K562 (cell line): ENCODE measurements around the gene NOTO. TPM values are rescaled to one million over a fixed set of nuclear protein-coding genes. Genes with fewer than 3 reads are reported as not detected.

Experiments
- CREB3 ChIP-seq: fragments of 450-650 bp; conservative IDR thresholded peaks from 2 replicates; pipeline ENCODE4 v1.6.1; 2016; ENCODE audit warnings: missing genetic modification characterization, low read depth, mild to moderate bottlenecking, missing compliant biosample characterization, moderate library complexity
- EGR1 ChIP-seq: fragments of 450-650 bp; conservative IDR thresholded peaks from 2 replicates; pipeline ENCODE4 v1.6.1; 2017; ENCODE audit warnings: mild to moderate bottlenecking
- GATAD2B ChIP-seq: fragments of 450-650 bp; IDR thresholded peaks from 2 replicates; pipeline ENCODE4 v1.6.1; 2017; ENCODE audit warnings: mild to moderate bottlenecking, borderline replicate concordance
- HSF4 ChIP-seq: fragments of 250-450 bp; sonication (Bioruptor Pico); IDR thresholded peaks from 2 replicates; pipeline ENCODE4 v2.1.2; 2022; ENCODE audit warnings: mild to moderate bottlenecking, moderate library complexity, borderline replicate concordance
- L3MBTL2 ChIP-seq: fragments of 450-650 bp; IDR thresholded peaks from 2 replicates; pipeline ENCODE4 v1.6.1; 2016; ENCODE audit warnings: mild to moderate bottlenecking, moderate library complexity
- MAZ ChIP-seq, 2 experiments: fragments of 450-650 bp in 1 of 2; sonication (generic) in 1 of 2; formaldehyde crosslinking; IDR thresholded peaks in 1 of 2; conservative IDR thresholded peaks in 1 of 2; 2 replicates each; pipeline versions ENCODE4 v1.4.0 to v1.5.0; 2020; ENCODE audit warnings: mild to moderate bottlenecking in 1 of 2, missing genetic modification reagents in 1 of 2
- RNF2 ChIP-seq: sonication (generic); IDR thresholded peaks from 2 replicates; pipeline ENCODE4 v1.6.1; 2016
- SMARCC2 ChIP-seq: fragments of 450-650 bp; IDR thresholded peaks from 2 replicates; pipeline ENCODE4 v1.6.1; 2017; ENCODE audit warnings: antibody characterized with exemption, moderate library complexity, mild to moderate bottlenecking, low read depth
- SNIP1 ChIP-seq: fragments of 450-650 bp; IDR thresholded peaks from 2 replicates; pipeline ENCODE4 v1.7.1; 2017; ENCODE audit warnings: low read depth, mild to moderate bottlenecking
- THAP7 ChIP-seq: fragments of 250-450 bp; sonication (Bioruptor Pico); IDR thresholded peaks from 2 replicates; pipeline ENCODE4 v1.5.0; 2021
- ZEB2 ChIP-seq: fragments of 450-650 bp; IDR thresholded peaks from 2 replicates; pipeline ENCODE4 v1.6.1; 2016
- ZNF133 ChIP-seq: fragments of 250-450 bp; sonication (Bioruptor Pico); IDR thresholded peaks from 2 replicates; pipeline ENCODE4 v1.4.0; 2020; ENCODE audit warnings: mild to moderate bottlenecking
- ZNF175 ChIP-seq: fragments of 200-800 bp; sonication (Bioruptor generic); IDR thresholded peaks from 2 replicates; pipeline ENCODE4 v1.6.1; 2016; ENCODE audit warnings: low read depth, mild to moderate bottlenecking, missing genetic modification characterization, missing compliant biosample characterization
- ZNF431 ChIP-seq: sonication (generic); formaldehyde crosslinking; IDR thresholded peaks from 2 replicates; pipeline ENCODE4 v1.8.0; 2022; ENCODE audit warnings: mild to moderate bottlenecking, missing genetic modification reagents
- polyA plus RNA-seq, 8 experiments: library from polyadenylated mRNA; depleted of rRNA in 4 of 8; stranded (reverse) in 5 of 8; unstranded in 3 of 8; fragments of >200 nt; fragmentation: Nextera tagmentation in 2 of 8; fragmentation: Illumina TruSeq in 1 of 8; extraction: Ambion mirVana in 2 of 8; extraction: Trizol in 1 of 8; gene quantifications; 2 replicates each; pipeline versions ENCODE4 v1.2.1 to v1.2.3, GENCODE V29; 2011 to 2014; ENCODE audit warnings: inconsistent platforms in 1 of 8, missing spikeins in 1 of 8
- total RNA-seq, 7 experiments: library from RNA; depleted of rRNA in 6 of 7; stranded (reverse); fragments of >200 nt in 6 of 7; fragmentation: Illumina TruSeq in 2 of 7; extraction: Trizol in 2 of 7; gene quantifications; 2 replicates each; pipeline versions ENCODE4 v1.2.1 to v1.2.3, GENCODE V29; 2011 to 2021; ENCODE audit warnings: low replicate concordance in 1 of 7
- TF ChIP-seq, protein P1 (sequence below): fragments of 250-450 bp; sonication (Bioruptor Pico); IDR thresholded peaks from 2 replicates; pipeline ENCODE4 v1.8.0; 2022; ENCODE audit warnings: moderate library complexity, mild to moderate bottlenecking, inconsistent platforms
- TF ChIP-seq, protein P2 (sequence below): fragments of 450-650 bp; IDR thresholded peaks from 2 replicates; pipeline ENCODE4 v1.6.1; 2016; ENCODE audit warnings: mild to moderate bottlenecking
- TF ChIP-seq, protein P3 (sequence below): fragments of 450-650 bp; conservative IDR thresholded peaks from 2 replicates; pipeline ENCODE4 v1.6.1; 2016; ENCODE audit warnings: missing genetic modification characterization, low read depth, mild to moderate bottlenecking, control low read depth, missing compliant biosample characterization
- TF ChIP-seq, protein P4 (sequence below): fragments of 250-450 bp; sonication (Bioruptor Pico); IDR thresholded peaks from 2 replicates; pipeline ENCODE4 v1.6.1; 2021; ENCODE audit warnings: mild to moderate bottlenecking

Gene NOTO
- total and polyA plus RNA-seq, 9 of the 15 experiments (the other 6 are each of a cell fraction or from before 2014, with no cell fraction given): not detected

DNA sequence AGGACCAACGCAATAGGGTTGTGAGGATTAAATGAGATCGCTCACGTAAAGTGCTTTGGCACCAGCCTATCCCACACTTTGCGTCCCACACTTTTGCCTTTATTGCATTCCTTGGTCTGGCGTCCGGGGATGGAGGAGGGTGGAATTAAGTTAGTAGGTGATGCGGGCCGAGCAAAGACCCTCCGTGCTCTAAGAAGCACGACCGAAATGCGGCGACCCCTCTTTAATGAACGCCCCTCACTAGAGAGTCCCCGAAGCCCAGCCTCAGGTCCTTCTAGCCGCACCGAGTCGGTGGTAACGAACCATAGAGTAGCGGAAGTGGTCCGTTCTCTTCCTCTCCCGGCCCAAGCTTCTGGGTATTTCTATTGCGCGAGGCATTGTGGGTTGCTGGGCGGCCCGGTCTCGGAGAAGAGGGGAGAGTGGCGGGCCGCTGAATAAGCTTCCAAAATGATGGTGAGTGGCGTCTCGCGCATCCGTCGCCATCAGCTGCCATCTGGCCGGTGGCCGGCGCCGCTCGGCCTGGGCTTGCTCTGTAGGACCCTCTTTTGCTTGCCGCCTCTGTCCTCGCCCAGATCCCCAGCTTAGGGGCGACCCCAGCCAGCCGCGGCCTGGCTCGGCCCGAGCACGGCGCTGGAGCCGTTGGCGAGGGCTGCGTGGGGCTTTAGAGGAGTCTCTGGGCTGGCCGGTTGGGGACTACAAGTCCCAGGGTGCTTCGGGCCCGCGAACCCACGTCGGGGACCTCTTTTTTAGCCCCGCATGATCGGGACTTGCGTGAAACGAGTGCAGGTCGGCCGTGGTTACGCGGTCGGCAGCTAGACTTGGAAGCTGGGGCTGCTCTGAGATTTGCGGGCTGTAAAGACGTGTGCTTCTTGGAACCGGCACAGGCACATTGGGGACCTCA lies 31.8 kb downstream of the NOTO start, which contains the start of gene CCT7 (continued):
- TF ChIP-seq RNF2: no peak
- TF ChIP-seq, protein P1, sequence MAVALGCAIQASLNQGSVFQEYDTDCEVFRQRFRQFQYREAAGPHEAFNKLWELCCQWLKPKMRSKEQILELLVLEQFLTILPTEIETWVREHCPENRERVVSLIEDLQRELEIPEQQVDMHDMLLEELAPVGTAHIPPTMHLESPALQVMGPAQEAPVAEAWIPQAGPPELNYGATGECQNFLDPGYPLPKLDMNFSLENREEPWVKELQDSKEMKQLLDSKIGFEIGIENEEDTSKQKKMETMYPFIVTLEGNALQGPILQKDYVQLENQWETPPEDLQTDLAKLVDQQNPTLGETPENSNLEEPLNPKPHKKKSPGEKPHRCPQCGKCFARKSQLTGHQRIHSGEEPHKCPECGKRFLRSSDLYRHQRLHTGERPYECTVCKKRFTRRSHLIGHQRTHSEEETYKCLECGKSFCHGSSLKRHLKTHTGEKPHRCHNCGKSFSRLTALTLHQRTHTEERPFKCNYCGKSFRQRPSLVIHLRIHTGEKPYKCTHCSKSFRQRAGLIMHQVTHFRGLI (CRISPR knock-in tag): no peak
- no peak for TF ChIP-seq ZNF133 (CRISPR knock-in tag)
- no peak for TF ChIP-seq CREB3
- TF ChIP-seq, protein P2, sequence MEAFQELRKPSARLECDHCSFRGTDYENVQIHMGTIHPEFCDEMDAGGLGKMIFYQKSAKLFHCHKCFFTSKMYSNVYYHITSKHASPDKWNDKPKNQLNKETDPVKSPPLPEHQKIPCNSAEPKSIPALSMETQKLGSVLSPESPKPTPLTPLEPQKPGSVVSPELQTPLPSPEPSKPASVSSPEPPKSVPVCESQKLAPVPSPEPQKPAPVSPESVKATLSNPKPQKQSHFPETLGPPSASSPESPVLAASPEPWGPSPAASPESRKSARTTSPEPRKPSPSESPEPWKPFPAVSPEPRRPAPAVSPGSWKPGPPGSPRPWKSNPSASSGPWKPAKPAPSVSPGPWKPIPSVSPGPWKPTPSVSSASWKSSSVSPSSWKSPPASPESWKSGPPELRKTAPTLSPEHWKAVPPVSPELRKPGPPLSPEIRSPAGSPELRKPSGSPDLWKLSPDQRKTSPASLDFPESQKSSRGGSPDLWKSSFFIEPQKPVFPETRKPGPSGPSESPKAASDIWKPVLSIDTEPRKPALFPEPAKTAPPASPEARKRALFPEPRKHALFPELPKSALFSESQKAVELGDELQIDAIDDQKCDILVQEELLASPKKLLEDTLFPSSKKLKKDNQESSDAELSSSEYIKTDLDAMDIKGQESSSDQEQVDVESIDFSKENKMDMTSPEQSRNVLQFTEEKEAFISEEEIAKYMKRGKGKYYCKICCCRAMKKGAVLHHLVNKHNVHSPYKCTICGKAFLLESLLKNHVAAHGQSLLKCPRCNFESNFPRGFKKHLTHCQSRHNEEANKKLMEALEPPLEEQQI: no peak
- TF ChIP-seq L3MBTL2: peak; percentile 47; the same call in 1 of the 2 replicates
- no peak for TF ChIP-seq THAP7 (CRISPR knock-in tag)
- TF ChIP-seq ZNF431: no peak
- 0 out of 2 replicates have a peak, but pooled peaks have one; percentile 31 for TF ChIP-seq GATAD2B
- TF ChIP-seq, protein P3, sequence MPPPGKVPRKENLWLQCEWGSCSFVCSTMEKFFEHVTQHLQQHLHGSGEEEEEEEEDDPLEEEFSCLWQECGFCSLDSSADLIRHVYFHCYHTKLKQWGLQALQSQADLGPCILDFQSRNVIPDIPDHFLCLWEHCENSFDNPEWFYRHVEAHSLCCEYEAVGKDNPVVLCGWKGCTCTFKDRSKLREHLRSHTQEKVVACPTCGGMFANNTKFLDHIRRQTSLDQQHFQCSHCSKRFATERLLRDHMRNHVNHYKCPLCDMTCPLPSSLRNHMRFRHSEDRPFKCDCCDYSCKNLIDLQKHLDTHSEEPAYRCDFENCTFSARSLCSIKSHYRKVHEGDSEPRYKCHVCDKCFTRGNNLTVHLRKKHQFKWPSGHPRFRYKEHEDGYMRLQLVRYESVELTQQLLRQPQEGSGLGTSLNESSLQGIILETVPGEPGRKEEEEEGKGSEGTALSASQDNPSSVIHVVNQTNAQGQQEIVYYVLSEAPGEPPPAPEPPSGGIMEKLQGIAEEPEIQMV (tag): no peak
- TF ChIP-seq MAZ (CRISPR knock-in tag; conservative IDR thresholded peaks at IDR 0.05 in 1 of 2, IDR thresholded peaks at IDR 0.05 in 1 of 2): peak; percentile 56 to 59
- TF ChIP-seq ZEB2: no peak
- TF ChIP-seq HSF4: no peak
- no peak; the same call in 1 of the 2 replicates for TF ChIP-seq EGR1
- peak; percentile 96 for TF ChIP-seq SNIP1
- TF ChIP-seq, protein P4, sequence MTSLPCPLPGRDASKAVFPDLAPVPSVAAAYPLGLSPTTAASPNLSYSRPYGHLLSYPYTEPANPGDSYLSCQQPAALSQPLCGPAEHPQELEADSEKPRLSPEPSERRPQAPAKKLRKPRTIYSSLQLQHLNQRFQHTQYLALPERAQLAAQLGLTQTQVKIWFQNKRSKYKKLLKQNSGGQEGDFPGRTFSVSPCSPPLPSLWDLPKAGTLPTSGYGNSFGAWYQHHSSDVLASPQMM (CRISPR knock-in tag): no peak
- TF ChIP-seq SMARCC2: no peak
- TF ChIP-seq ZNF175 (CRISPR knock-in tag): no peak
